ENCODE results near the gene MZF1.
A peak's percentile ranks its signal among the peaks of the same experiment; 100 is the strongest.

The MZF1 gene

DNA sequence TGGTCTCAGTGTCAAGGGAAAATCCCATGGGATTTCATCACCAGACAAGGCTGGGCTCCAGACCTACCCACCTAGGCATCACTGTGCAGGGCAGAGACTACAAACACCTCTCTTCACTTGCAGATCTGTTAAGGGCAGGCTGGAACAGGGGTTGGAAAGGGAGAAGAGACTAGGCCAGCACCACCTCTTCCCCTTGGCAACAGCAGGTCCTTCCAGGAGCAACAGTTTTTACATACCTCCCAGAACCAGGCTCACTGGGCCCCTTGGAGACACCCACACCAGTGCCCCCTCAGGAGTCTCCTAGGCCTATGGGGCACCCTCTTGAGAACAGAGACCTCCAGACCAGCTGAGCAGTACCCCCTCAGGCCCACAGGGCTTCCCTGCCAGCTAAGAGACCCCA, 12.2 kb downstream of the MZF1 start:
- TF ChIP-seq, protein P1, sequence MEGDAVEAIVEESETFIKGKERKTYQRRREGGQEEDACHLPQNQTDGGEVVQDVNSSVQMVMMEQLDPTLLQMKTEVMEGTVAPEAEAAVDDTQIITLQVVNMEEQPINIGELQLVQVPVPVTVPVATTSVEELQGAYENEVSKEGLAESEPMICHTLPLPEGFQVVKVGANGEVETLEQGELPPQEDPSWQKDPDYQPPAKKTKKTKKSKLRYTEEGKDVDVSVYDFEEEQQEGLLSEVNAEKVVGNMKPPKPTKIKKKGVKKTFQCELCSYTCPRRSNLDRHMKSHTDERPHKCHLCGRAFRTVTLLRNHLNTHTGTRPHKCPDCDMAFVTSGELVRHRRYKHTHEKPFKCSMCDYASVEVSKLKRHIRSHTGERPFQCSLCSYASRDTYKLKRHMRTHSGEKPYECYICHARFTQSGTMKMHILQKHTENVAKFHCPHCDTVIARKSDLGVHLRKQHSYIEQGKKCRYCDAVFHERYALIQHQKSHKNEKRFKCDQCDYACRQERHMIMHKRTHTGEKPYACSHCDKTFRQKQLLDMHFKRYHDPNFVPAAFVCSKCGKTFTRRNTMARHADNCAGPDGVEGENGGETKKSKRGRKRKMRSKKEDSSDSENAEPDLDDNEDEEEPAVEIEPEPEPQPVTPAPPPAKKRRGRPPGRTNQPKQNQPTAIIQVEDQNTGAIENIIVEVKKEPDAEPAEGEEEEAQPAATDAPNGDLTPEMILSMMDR (IDR thresholded peaks at IDR 0.05): no peak
- H3K4me1 ChIP-seq (ENCODE audit: control insufficient read depth in 1 of 2, insufficient read depth in 1 of 2, low read depth in 1 of 2, low read length in 1 of 2): peaks cover 46 to 52% of the 10 kb centered on the region in 2 experiments
- peak overlapping the region; percentile 100 for H3K27ac ChIP-seq
- H3K36me3 ChIP-seq: peaks cover 13% of the 10 kb centered on the region
- H3K9me3 ChIP-seq: no peaks in the 10 kb centered on the region
- no peak overlapping the region for H3K4me3 ChIP-seq (ENCODE audit: low read depth in 1 of 2, low read length in 1 of 2)
- peaks cover 43% of the 10 kb centered on the region for H3K27me3 ChIP-seq

DNA sequence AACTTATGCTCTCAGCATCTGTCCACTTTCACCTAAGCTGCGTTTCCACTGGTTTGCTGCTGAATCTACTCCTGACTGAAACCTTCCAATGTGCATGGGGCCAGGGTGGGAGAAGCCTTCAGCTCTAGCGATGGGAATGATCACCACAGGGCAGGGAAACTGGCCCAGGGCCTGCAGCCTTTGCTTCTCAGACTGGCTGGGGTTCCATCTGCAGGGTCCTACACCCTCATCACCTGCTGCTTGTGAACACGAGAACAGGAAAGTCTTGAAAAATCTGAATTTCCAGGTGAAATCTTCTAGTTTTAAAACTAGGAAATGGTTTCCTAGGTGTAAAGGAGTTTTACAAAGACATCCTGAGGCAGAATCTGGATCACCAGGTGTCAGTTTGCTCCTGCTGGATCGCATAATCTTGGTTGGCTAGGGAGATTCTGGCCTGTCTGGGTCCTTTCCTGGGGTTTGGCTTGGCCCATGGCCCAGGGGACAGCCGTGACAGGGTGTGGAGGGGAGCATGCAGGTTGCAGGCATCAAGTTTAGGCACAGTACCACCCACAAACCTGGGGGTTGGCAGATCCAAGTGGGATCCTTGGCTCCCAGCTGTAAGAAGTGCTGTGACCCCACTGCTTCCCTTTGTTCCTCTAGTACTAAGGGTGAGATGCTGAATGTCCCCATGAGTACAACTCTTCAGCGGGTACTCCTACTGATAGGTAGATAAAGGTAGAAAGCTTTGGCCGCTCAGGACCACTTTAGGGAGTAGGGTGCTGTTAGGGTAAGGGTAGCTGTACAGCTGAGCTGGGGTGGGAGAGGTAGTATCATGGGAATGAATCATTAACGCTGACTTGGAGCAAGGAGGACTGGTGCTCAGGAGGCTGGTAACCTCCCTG, 12.9 kb downstream of the MZF1 start:
- H3K4me3 ChIP-seq (ENCODE audit: low read depth in 1 of 2, low read length in 1 of 2): peak overlapping the region; percentile 67 to 91
- H3K27ac ChIP-seq: peak overlapping the region; percentile 100
- H3K9me3 ChIP-seq: no peaks in the 10 kb centered on the region
- TF ChIP-seq, protein P1 (IDR thresholded peaks at IDR 0.05): no peak
- peaks cover 19% of the 10 kb centered on the region for H3K36me3 ChIP-seq
- H3K27me3 ChIP-seq: peaks cover 43% of the 10 kb centered on the region
- H3K4me1 ChIP-seq (ENCODE audit: control insufficient read depth in 1 of 2, insufficient read depth in 1 of 2, low read depth in 1 of 2, low read length in 1 of 2): peaks cover 50 to 57% of the 10 kb centered on the region in 2 experiments

DNA sequence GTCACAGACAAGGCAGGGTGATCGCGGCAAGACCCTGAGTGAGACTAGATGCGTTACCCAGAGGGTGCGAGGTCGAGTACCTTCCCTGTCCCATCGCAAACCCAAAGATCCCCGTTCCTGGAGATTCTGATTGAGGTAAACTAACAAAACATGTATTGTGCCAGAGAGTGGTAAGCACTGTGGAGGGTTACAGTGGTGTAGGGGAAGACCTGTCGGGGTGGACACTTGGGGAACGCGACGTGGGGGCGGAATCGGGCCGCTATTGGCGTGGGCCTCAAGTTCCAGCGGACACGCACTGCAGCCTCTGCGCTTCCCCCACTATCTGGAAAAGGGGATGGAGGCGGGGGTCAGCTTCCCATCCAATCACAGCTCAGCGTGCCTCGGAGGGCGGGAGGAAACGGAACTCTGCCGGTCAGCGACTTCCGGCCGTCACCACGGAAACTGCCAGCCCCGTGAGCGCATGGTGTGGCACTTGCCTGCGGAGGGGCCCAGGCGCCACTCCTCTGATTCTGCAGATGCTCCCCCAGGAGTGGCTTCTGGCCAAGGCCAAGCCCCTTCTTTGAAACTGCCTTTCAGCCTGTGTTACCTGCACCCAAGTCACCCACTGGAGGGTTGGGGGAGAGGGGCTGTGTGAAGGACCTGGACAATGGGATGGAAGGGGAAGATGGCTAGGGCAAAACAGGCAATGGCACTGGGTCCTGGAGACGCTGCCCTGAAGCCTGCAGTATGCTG, 13.7 kb downstream of the MZF1 start:
- peak overlapping the region; percentile 67 to 91 for H3K4me3 ChIP-seq (ENCODE audit: low read depth in 1 of 2, low read length in 1 of 2)
- peaks cover 41% of the 10 kb centered on the region for H3K27me3 ChIP-seq
- TF ChIP-seq, protein P1 (IDR thresholded peaks at IDR 0.05): no peak
- peak overlapping the region; percentile 100 for H3K27ac ChIP-seq
- peaks cover 55 to 62% of the 10 kb centered on the region in 2 experiments for H3K4me1 ChIP-seq (ENCODE audit: control insufficient read depth in 1 of 2, insufficient read depth in 1 of 2, low read depth in 1 of 2, low read length in 1 of 2)
- peaks cover 19% of the 10 kb centered on the region for H3K36me3 ChIP-seq
- no peaks in the 10 kb centered on the region for H3K9me3 ChIP-seq

DNA sequence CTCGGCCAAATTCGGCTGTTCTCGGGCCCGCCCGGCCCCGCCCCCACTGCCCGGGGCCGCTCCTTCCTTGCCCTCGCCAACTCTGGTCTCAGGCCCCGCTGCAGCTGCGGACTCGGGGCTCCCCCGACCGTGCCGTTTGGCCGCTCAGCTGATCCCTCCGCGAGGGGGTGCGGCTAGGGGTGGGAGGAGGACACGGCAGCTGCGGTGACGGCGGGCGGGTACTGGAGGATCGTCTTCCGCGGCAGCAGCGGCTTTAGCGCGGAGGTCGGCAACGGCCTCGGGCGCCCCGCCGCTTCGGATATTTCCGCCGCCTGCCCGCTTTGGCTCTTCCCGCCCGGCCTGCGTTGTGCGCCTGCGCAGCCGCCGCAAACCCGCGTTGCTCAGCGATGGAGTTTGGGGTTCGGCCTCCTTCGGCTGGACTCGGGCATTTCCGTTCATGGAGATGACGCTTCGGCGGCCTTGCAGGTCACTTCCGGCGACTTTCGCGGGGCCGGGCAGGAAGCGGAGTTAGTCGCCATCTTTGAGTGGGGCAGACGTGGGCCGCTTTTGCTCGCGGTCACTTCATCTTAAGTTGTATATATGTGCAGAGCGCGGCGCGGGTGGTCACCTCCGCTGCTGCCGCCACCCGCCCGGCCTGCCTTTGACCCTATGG, 14.4 kb downstream of the MZF1 start:
- Histone ChIP-seq H3K27ac (peak overlapping the region; percentile 100), H3K4me1 (ENCODE audit: control insufficient read depth in 1 of 2, insufficient read depth in 1 of 2, low read depth in 1 of 2, low read length in 1 of 2) (peaks cover 62 to 69% of the 10 kb centered on the region in 2 experiments), H3K36me3 (peaks cover 24% of the 10 kb centered on the region), H3K9me3 (no peaks in the 10 kb centered on the region), H3K4me3 (ENCODE audit: low read depth in 1 of 2, low read length in 1 of 2) (peak overlapping the region; percentile 67 to 91), H3K27me3 (peaks cover 34% of the 10 kb centered on the region)
- TF ChIP-seq, protein P1 (IDR thresholded peaks at IDR 0.05): peak; percentile 25

DNA sequence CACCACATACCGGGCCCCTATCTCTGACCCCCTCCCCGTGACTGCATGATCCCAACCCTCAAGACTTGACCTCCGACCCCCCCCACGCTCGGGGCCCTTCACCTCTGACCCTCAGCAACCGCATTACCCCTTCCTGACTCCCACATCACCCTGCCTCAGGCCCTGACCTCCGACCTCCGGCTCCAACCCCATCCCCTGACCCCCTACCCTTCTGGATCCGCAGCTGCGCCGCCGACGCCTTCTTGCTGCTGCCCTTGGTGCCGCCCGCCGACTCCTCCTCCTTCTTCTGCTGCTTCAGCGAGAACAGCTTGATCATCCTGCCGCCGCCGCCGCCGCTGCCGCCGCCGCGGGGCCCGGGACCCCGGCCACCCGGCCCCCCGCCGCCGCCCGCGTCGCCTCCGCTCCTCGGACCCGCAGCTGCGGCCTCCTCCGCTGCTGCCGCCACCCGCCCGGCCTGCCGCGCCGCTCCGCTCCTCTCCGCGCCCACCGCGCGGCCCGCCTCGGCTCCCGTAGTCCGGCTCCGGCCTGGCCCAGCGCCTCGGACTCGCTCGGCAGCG, 15.0 kb downstream of the MZF1 start, which contains the start of gene UBE2M:
TSS of gene UBE2M (minus strand) at position 546 of the 557 bp plus-strand sequence. CDS start at position 316, 230 bp downstream.
- Histone ChIP-seq H3K4me3 (ENCODE audit: low read depth in 1 of 2, low read length in 1 of 2) (peak within 1 kb of the TSS; percentile 67 to 91), H3K4me1 (ENCODE audit: control insufficient read depth in 1 of 2, insufficient read depth in 1 of 2, low read depth in 1 of 2, low read length in 1 of 2) (peaks cover 62 to 69% of the 10 kb centered on the region in 2 experiments), H3K36me3 (peaks cover 30% of the 10 kb centered on the region)

More for the DNA sequence above, 15.0 kb downstream of the MZF1 start, which contains the start of gene UBE2M:
- Histone ChIP-seq H3K27me3 (peaks cover 28% of the 10 kb centered on the region), H3K9me3 (no peaks in the 10 kb centered on the region), H3K27ac (peak within 1 kb of the TSS; percentile 100)
- TF ChIP-seq, protein P1 (IDR thresholded peaks at IDR 0.05): no peak
